HG02642 (cell line): ENCODE results near the gene WDTC1.
"Not testable (repeated sequence)": the region's sequence is repeated elsewhere in the genome, so short reads cannot be mapped to it uniquely, and the experiment has no call there.

ENCODE experiments used
- ATAC-seq: cut with Tn5 transposase; IDR thresholded peaks from one replicate; pipeline ENCODE4 v1.9.1; 2021; ENCODE audit warnings: mild to moderate bottlenecking; ENCODE audit not compliant: unreplicated experiment, poor library complexity

WDTC1 gene

GRCh38 chr1:27246194-27246593 lies 11.8 kb downstream of the WDTC1 start:
- no peak for ATAC-seq

GRCh38 chr1:27253596-27253995 lies 19.2 kb downstream of the WDTC1 start:
- ATAC-seq: no peak

- no peak for ATAC-seq
Observed at GRCh38 chr1:27255136-27255535, 20.7 kb downstream of the WDTC1 start.

GRCh38 chr1:27257155-27257554 lies 22.7 kb downstream of the WDTC1 start:
- no peak for ATAC-seq

GRCh38 chr1:27258598-27258997 lies 24.2 kb downstream of the WDTC1 start:
- no peak for ATAC-seq

GRCh38 chr1:27267153-27267552 lies 32.7 kb downstream of the WDTC1 start:
- ATAC-seq: no peak

- no peak for ATAC-seq
Observed at GRCh38 chr1:27269276-27269675, 34.8 kb downstream of the WDTC1 start.

GRCh38 chr1:27274204-27274603 lies 39.8 kb downstream of the WDTC1 start:
- no peak for ATAC-seq

- no peak for ATAC-seq
Observed at GRCh38 chr1:27275696-27276095, 41.3 kb downstream of the WDTC1 start.

GRCh38 chr1:27284425-27285273 lies 50.2 kb downstream of the WDTC1 start:
- ATAC-seq: peak; percentile 54

GRCh38 chr1:27285274-27285660 lies 50.8 kb downstream of the WDTC1 start:
- ATAC-seq: no peak

- not testable (repeated sequence) for ATAC-seq
Observed at GRCh38 chr1:27285821-27286220, 51.4 kb downstream of the WDTC1 start.

GRCh38 chr1:27289125-27289524 lies 54.7 kb downstream of the WDTC1 start:
- not testable (repeated sequence) for ATAC-seq

GRCh38 chr1:27290581-27290980 lies 56.1 kb downstream of the WDTC1 start:
- no peak for ATAC-seq

GRCh38 chr1:27292106-27292505 lies 57.7 kb downstream of the WDTC1 start:
- ATAC-seq: no peak

GRCh38 chr1:27293915-27294314 lies 59.5 kb downstream of the WDTC1 start:
- ATAC-seq: no peak

- ATAC-seq: no peak
Observed at GRCh38 chr1:27296773-27297291, 62.4 kb downstream of the WDTC1 start.

GRCh38 chr1:27297903-27298302 lies 63.5 kb downstream of the WDTC1 start:
- no peak for ATAC-seq

- ATAC-seq: no peak
Observed at GRCh38 chr1:27298632-27299384, 64.4 kb downstream of the WDTC1 start.

- ATAC-seq: no peak
Observed at GRCh38 chr1:27299385-27300271, 65.2 kb downstream of the WDTC1 start.
